ENCODE measurements around the gene IQSEC2.

IQSEC2 gene

DNA sequence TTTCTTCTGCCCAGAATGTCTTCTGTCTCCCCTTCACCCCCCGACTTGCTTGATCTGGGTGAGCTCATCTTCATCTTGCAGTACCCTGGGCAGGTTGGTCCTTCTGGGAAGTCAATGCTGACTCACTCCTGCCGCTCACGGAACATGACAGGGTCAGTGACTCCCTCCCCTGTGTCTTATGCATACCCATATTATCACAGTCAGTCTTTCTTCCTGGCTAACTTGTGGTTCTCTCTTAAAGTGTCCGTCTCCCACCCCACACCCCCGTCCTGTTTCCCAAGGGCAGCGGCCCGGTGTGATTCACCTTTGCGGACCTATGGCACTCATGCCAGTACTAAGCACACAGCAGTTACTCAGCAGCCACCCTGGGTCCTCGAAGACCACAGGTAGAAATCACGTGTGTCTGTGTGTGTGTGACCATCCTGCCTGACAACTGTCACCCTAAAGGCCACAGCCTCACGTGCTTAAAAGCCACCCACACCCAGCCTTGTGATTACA, 17.7 kb downstream of the IQSEC2 start:
- H3K4me1 ChIP-seq (ENCODE audit: insufficient read depth, insufficient read length) = peaks cover 3% of the 10 kb centered on the region
- no peaks in the 10 kb centered on the region for H3K27me3 ChIP-seq (ENCODE audit: insufficient read depth, insufficient read length)
- DNase-seq (ENCODE audit: low read depth, low spot score) = no peak
- no peak overlapping the region for H3K4me3 ChIP-seq (ENCODE audit: insufficient read length, low read depth)
- H3K9me3 ChIP-seq (ENCODE audit: insufficient read depth, low read length) = no peaks in the 10 kb centered on the region
- no peaks in the 10 kb centered on the region for H3K36me3 ChIP-seq (ENCODE audit: insufficient read depth, insufficient read length, low read length)
- H3K9ac ChIP-seq (ENCODE audit: insufficient read length, low read depth) = no peak overlapping the region
- TF ChIP-seq ZNF274 (IDR thresholded peaks at IDR 0.05; ENCODE audit: low read depth, low read length) (no peak), YY1 (IDR thresholded peaks at IDR 0.05; ENCODE audit: insufficient read depth, insufficient read length) (no peak), SUZ12 (IDR thresholded peaks at IDR 0.05; ENCODE audit: extremely low read depth, insufficient read depth, insufficient read length) (no peak)

DNA sequence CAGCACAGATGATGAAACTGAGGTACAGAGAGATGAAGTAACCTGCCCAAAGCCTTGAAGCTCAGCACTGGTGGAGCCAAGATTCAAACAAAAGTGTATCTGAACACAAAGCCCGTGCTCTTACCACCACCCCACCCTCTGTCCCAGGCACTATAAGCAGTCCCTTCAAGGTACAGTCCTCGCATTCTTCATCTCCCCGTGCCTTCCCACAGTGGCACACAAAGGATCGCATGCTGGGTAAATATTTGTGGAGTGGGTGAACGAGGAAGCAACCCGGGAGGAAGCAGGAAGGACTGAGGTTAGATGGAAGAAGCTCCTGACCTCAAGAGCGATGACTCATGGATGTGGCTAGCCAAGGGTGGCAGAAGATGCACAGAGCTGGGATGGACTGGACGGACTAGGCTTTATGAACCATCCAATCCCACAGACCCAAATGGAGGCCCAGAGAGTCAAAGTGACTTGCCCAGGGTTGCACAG, 18.4 kb downstream of the IQSEC2 start:
- Histone ChIP-seq H3K27me3 (ENCODE audit: insufficient read depth, insufficient read length) (no peaks in the 10 kb centered on the region), H3K4me3 (ENCODE audit: insufficient read length, low read depth) (no peak overlapping the region), H3K9me3 (ENCODE audit: insufficient read depth, low read length) (no peaks in the 10 kb centered on the region), H3K9ac (ENCODE audit: insufficient read length, low read depth) (no peak overlapping the region), H3K36me3 (ENCODE audit: insufficient read depth, insufficient read length, low read length) (no peaks in the 10 kb centered on the region), H3K4me1 (ENCODE audit: insufficient read depth, insufficient read length) (peaks cover 3% of the 10 kb centered on the region)
- no peak for DNase-seq (ENCODE audit: low read depth, low spot score)
- TF ChIP-seq YY1 (IDR thresholded peaks at IDR 0.05; ENCODE audit: insufficient read depth, insufficient read length) = no peak
- TF ChIP-seq SUZ12 (IDR thresholded peaks at IDR 0.05; ENCODE audit: extremely low read depth, insufficient read depth, insufficient read length) = no peak
- TF ChIP-seq ZNF274 (IDR thresholded peaks at IDR 0.05; ENCODE audit: low read depth, low read length) = no peak

DNA sequence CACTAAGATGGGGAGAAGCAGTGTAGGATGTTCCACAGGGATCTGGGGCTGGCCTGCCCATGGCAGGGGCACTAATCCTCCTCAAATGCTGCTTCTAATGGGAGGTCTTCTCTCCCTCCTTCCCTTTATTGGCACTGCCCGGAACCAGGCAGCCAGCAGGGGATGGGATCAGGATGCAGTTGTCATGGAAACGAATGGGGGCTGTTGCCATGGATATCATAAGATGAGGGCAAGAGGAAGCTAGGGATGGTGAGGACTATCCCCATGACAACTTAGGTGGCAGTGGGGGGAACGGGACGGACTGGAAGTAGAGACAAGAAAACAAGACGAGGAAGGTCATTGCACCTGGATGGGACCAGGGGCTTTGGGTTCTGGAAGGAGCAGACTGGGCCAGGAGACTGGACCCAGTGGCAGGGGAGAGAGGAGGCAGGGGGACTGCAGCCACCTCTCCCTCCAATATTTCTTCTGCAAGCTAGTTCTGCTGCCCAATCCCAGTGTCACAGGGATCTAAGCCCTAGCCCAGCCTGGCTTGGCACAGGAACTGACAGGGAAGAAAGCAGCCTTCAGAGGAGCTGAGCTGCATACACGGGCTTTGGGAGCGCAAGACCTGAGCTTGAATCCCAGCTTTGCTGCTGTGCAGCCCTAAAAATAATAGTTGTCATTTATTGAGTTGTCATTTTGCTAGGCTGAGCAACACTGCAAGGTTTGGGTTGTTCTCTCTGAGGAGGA, 19.0 kb downstream of the IQSEC2 start:
- H3K36me3 ChIP-seq (ENCODE audit: insufficient read depth, insufficient read length, low read length) = no peaks in the 10 kb centered on the region
- no peak overlapping the region for H3K4me3 ChIP-seq (ENCODE audit: insufficient read length, low read depth)
- TF ChIP-seq YY1 (IDR thresholded peaks at IDR 0.05; ENCODE audit: insufficient read depth, insufficient read length) = no peak
- TF ChIP-seq ZNF274 (IDR thresholded peaks at IDR 0.05; ENCODE audit: low read depth, low read length) = no peak
- no peak for TF ChIP-seq SUZ12 (IDR thresholded peaks at IDR 0.05; ENCODE audit: extremely low read depth, insufficient read depth, insufficient read length)
- H3K9me3 ChIP-seq (ENCODE audit: insufficient read depth, low read length) = no peaks in the 10 kb centered on the region
- no peaks in the 10 kb centered on the region for H3K27me3 ChIP-seq (ENCODE audit: insufficient read depth, insufficient read length)
- no peak for DNase-seq (ENCODE audit: low read depth, low spot score)
- H3K9ac ChIP-seq (ENCODE audit: insufficient read length, low read depth) = no peak overlapping the region
- H3K4me1 ChIP-seq (ENCODE audit: insufficient read depth, insufficient read length) = peaks cover 3% of the 10 kb centered on the region

DNA sequence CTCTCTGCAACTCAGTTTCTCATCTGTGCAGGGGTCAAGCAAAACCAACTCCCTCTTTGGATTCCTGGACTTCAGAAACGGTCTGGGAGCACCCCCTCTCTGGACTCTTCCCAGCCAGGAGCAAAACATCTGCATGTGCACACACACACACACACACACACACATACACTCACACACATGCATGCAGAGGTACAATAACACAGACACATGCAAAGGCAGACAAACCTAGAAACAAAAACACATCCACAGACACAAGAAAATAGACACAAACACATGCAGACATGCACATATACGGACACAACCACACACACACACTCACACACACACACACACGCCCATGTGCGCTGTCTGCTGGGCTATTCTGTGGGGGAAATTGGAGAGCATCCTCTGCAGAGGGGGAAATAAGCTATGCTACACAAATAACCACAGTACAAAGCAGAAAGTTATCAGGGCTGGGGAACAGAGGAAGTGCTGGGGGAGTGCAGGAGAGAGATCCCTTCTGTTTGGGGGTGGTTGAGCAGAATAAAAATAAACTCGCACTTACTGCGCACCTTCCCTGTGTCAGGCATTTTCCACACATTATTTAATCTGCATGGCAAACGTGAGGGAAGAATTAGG, 19.9 kb downstream of the IQSEC2 start:
- H3K4me1 ChIP-seq (ENCODE audit: insufficient read depth, insufficient read length) = peaks cover 7% of the 10 kb centered on the region
- no peak overlapping the region for H3K9ac ChIP-seq (ENCODE audit: insufficient read length, low read depth)

DNA sequence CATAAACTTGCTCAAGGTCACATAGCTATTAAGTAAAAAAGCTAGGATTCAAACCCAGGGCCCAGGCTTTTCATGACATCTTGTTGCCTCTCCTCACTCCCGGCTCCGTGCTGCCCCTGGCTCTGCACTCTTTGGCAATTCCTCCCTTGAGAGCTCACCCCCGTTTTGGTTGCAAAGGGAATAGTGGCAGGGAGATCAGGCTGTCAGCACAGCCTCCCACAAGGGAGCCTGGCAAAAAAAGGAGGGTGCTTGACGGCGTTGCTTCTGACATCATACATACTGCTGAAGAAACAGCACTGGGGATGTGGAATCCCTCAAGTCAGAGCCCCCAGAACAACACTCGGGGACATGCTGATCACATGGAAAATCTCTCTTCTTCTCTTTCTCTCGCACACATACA, 20.5 kb downstream of the IQSEC2 start:
- no peaks in the 10 kb centered on the region for H3K27me3 ChIP-seq (ENCODE audit: insufficient read depth, insufficient read length)

More for the DNA sequence above, 19.9 kb downstream of the IQSEC2 start:
- Histone ChIP-seq H3K36me3 (ENCODE audit: insufficient read depth, insufficient read length, low read length) (no peaks in the 10 kb centered on the region), H3K9me3 (ENCODE audit: insufficient read depth, low read length) (no peaks in the 10 kb centered on the region), H3K27me3 (ENCODE audit: insufficient read depth, insufficient read length) (no peaks in the 10 kb centered on the region), H3K4me3 (ENCODE audit: insufficient read length, low read depth) (no peak overlapping the region)
- TF ChIP-seq YY1 (IDR thresholded peaks at IDR 0.05; ENCODE audit: insufficient read depth, insufficient read length) (no peak), SUZ12 (IDR thresholded peaks at IDR 0.05; ENCODE audit: extremely low read depth, insufficient read depth, insufficient read length) (no peak), ZNF274 (IDR thresholded peaks at IDR 0.05; ENCODE audit: low read depth, low read length) (no peak)
- DNase-seq (ENCODE audit: low read depth, low spot score) = no peak

DNA sequence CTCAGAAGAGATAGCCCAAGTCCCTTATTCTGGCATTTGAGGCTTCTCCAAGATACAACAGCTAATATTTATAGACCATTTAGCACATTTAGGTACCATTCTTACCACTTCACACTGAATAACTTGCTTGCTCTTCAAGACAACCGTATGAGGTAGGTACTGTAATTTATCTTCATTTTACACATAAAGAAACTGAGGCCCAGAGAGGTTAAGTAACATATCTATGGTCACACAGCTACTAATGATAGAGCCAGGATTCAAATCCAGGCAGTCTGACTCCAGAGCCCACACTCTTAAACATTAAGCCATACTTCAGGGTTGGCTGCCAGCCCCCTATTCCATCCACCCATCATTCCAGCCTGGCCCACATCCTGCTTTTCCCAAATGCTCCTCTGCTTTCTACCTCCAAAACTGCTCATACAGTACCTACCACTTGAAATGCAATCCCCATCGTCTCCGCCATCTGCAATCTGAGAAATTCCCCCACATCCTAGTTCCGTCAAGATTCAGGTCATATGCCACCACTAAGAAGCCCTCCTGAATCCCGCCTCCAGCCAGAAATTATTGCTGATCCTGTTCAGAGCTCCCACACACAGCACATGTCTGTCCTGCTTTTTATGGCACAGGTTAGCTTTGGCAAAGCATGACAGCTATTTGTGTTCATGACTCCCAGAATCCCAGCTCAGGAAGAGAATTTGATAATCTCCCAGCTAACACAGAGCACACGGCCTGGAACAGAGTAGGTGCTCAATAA, 23.5 kb downstream of the IQSEC2 start:
- no peaks in the 10 kb centered on the region for H3K36me3 ChIP-seq (ENCODE audit: insufficient read depth, insufficient read length, low read length)
- H3K27me3 ChIP-seq (ENCODE audit: insufficient read depth, insufficient read length) = no peaks in the 10 kb centered on the region
- H3K9me3 ChIP-seq (ENCODE audit: insufficient read depth, low read length) = no peaks in the 10 kb centered on the region
- no peak overlapping the region for H3K4me3 ChIP-seq (ENCODE audit: insufficient read length, low read depth)
- no peak for DNase-seq (ENCODE audit: low read depth, low spot score)
- TF ChIP-seq SUZ12 (IDR thresholded peaks at IDR 0.05; ENCODE audit: extremely low read depth, insufficient read depth, insufficient read length) (no peak), ZNF274 (IDR thresholded peaks at IDR 0.05; ENCODE audit: low read depth, low read length) (no peak), YY1 (IDR thresholded peaks at IDR 0.05; ENCODE audit: insufficient read depth, insufficient read length) (no peak)
- H3K9ac ChIP-seq (ENCODE audit: insufficient read length, low read depth) = no peak overlapping the region
- H3K4me1 ChIP-seq (ENCODE audit: insufficient read depth, insufficient read length) = peaks cover 9% of the 10 kb centered on the region

More for the DNA sequence above, 20.5 kb downstream of the IQSEC2 start:
- no peak for TF ChIP-seq YY1 (IDR thresholded peaks at IDR 0.05; ENCODE audit: insufficient read depth, insufficient read length)
- TF ChIP-seq SUZ12 (IDR thresholded peaks at IDR 0.05; ENCODE audit: extremely low read depth, insufficient read depth, insufficient read length) = no peak
- no peak for TF ChIP-seq ZNF274 (IDR thresholded peaks at IDR 0.05; ENCODE audit: low read depth, low read length)
- Histone ChIP-seq H3K4me1 (ENCODE audit: insufficient read depth, insufficient read length) (peaks cover 8% of the 10 kb centered on the region), H3K9me3 (ENCODE audit: insufficient read depth, low read length) (no peaks in the 10 kb centered on the region), H3K4me3 (ENCODE audit: insufficient read length, low read depth) (no peak overlapping the region), H3K9ac (ENCODE audit: insufficient read length, low read depth) (no peak overlapping the region), H3K36me3 (ENCODE audit: insufficient read depth, insufficient read length, low read length) (no peaks in the 10 kb centered on the region)
- DNase-seq (ENCODE audit: low read depth, low spot score) = no peak
